Ovary (tissue), 9 donors: ENCODE measurements around the gene CCDC157. TPM values are rescaled to one million over a fixed set of nuclear protein-coding genes. Genes with fewer than 3 reads are reported as not detected.

Experiments used
- DNase-seq, 5 donors: peaks; one replicate each; pipeline ENCODE4 v3.0.0-alpha.2; 2019 to 2020
- H3K27ac ChIP-seq, 2 donors: fragments of 200-600 bp; one replicate each; pipeline versions ENCODE4 v1.5.1 to v1.8.0; 2019 to 2022
- H3K27me3 ChIP-seq: fragments of 200-600 bp; one replicate; pipeline ENCODE4 v1.8.0; 2022
- H3K36me3 ChIP-seq: fragments of 200-600 bp; sonication (generic); one replicate; pipeline ENCODE4 v1.5.1; 2019
- H3K4me1 ChIP-seq: one replicate; pipeline ENCODE4 v1.8.1; 2013; ENCODE audit warnings: mild to moderate bottlenecking, moderate library complexity; ENCODE audit not compliant: insufficient read depth
- H3K4me3 ChIP-seq: fragments of 200-600 bp; sonication (generic); one replicate; pipeline ENCODE4 v1.5.1; 2017
- H3K9me3 ChIP-seq, 2 donors: fragments of 200-600 bp in 1 of 2; sonication (generic) in 1 of 2; one replicate each; pipeline versions ENCODE4 v1.5.1 to v1.8.1; 2013 to 2019; ENCODE audit warnings: mild to moderate bottlenecking in 1 of 2, moderate library complexity in 1 of 2
- EP300 ChIP-seq: sonication (generic); formaldehyde crosslinking; IDR thresholded peaks from one replicate; pipeline ENCODE4 v1.6.1; 2017; ENCODE audit warnings: antibody characterized with exemption
- POLR2A ChIP-seq: fragments of 450-650 bp; IDR thresholded peaks from one replicate; pipeline ENCODE4 v1.6.1; 2017; ENCODE audit warnings: antibody characterized with exemption, mild to moderate bottlenecking, moderate library complexity
- WGBS, 3 donors: extraction: QIAGEN DNeasy Blood & Tissue Kit in 1 of 3; methylation state at CpG; one replicate each; pipeline versions ENCODE4 v1.1.5 to v1.1.7; 2013 to 2017; 5-methylcytosine and 5-hydroxymethylcytosine counted together
- intact Hi-C, 4 donors: fragments of 100-400 bp; cut with DNase I; formaldehyde crosslinking; loops; one replicate each; pipeline versions ENCODE4 v1.11.0 to v1.15.1; 2022 to 2023
- polyA plus RNA-seq, 2 donors: library from polyadenylated mRNA; stranded (reverse); fragments of 200-250 nt in 1 of 2; fragments of 350-450 nt in 1 of 2; fragmentation: Illumina TruSeq in 1 of 2; extraction: RNeasy Lipid Tissue Mini Kit (QIAGEN cat#74804) in 1 of 2; gene quantifications; one replicate each; pipeline ENCODE4 v1.2.3, GENCODE V29; 2013 to 2014
- total RNA-seq, 7 donors: library from RNA; depleted of rRNA in 2 of 7; stranded (reverse); fragments of >200 nt in 2 of 7; fragmentation: NEBNext Ultra II Directional in 3 of 7; extraction: Animal tissue kit (Norgen Biotek cat#: 25700) in 3 of 7; gene quantifications; one replicate each; pipeline versions ENCODE4 v1.1.0 to v1.2.4, GENCODE V29; 2016 to 2023
- TF ChIP-seq, protein P1 (sequence below), 3 donors: fragments of 450-650 bp in 2 of 3; fragments of 200-600 bp in 1 of 3; IDR thresholded peaks; one replicate each; pipeline versions ENCODE4 v1.5.1 to v1.8.0; 2016 to 2022; ENCODE audit warnings: antibody characterized with exemption in 3 of 3, mild to moderate bottlenecking in 1 of 3
- donor health status: DM: no; HTN: no; CAD: no; lungs with moderate emphysema.
- donor health status: DM: no; HTN: no; CAD: no.
- donor health status: Bipolar disorder and iron deficiency.
- donor health status: DM: yes; HTN: yes; CAD: no.
- donor health status: DM: no; HTN: no; CAD: no.
- donor health status: DM: yes; HTN: yes; CAD: no.

CCDC157 gene
- total and polyA plus RNA-seq, 9 donors: 0.60 to 28.0 (median 2.4) TPM

DNA sequence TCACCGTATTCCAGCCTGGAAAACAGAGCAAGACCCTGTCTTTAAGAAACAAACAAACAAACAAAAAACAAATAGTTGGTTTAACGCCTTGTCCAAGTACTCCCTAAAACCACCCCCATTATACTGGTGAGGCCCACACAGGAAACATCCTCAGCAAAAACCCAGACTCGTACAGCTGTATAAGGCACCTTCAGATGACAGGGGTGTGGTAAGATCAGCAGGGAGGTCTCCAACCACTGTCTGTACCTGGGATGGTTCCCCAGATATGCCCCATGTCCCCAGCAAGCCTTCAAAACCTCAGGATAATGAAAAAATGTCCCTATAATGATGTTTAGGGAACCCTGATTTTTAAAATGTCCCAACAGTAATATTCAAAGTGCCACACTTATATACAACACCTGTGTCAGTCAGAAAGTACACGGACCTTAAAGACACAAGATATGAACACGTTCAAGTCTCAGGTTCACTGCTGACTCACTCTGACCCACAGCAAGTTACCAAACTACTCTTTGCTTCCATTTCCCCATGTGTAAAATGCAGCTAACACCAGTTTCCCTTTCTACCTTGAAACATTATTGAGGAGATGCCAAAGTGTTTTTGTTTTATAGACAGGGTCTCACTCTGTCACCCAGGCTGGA, 9.4 kb upstream of the CCDC157 start:
- H3K36me3 ChIP-seq: no peaks in the 10 kb centered on the region
- H3K27me3 ChIP-seq: no peaks in the 10 kb centered on the region
- H3K4me1 ChIP-seq: peaks cover 2% of the 10 kb centered on the region
- no peak overlapping the region for H3K27ac ChIP-seq
- no peak overlapping the region for H3K4me3 ChIP-seq
- TF ChIP-seq POLR2A (no peak), EP300 (no peak)
- TF ChIP-seq, protein P1, sequence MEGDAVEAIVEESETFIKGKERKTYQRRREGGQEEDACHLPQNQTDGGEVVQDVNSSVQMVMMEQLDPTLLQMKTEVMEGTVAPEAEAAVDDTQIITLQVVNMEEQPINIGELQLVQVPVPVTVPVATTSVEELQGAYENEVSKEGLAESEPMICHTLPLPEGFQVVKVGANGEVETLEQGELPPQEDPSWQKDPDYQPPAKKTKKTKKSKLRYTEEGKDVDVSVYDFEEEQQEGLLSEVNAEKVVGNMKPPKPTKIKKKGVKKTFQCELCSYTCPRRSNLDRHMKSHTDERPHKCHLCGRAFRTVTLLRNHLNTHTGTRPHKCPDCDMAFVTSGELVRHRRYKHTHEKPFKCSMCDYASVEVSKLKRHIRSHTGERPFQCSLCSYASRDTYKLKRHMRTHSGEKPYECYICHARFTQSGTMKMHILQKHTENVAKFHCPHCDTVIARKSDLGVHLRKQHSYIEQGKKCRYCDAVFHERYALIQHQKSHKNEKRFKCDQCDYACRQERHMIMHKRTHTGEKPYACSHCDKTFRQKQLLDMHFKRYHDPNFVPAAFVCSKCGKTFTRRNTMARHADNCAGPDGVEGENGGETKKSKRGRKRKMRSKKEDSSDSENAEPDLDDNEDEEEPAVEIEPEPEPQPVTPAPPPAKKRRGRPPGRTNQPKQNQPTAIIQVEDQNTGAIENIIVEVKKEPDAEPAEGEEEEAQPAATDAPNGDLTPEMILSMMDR (IDR thresholded peaks at IDR 0.05): no peak
- DNase-seq: no peak
- no peaks in the 10 kb centered on the region for H3K9me3 ChIP-seq
- 63 to 78% (median 72%) methylated on average over 5 of the region's 5 CpGs for WGBS, 3 donors
- intact Hi-C loops: no loop called here

DNA sequence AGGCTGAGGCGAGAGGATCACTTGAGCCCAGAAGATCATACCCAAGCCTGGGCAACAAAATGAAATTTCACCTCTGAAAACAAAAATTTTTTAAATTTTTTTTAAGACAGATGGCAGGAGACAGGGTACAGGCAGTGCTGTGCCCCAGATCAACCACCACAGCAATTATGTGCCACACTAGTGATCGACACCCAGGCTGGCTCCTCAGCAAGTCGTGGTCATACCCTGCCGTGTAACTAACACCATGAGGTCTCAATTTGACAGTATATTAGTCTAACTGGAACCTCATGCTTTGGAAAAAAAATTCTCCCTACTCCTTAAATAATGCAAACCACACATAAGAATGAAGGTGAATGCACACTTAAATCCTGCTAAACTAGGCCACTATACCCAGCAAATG, 8.4 kb upstream of the CCDC157 start:
- TF ChIP-seq EP300 (no peak), POLR2A (no peak)
- TF ChIP-seq, protein P1 (IDR thresholded peaks at IDR 0.05): no peak
- 73 to 86% (median 83%) methylated on average over 4 of the region's 4 CpGs for WGBS, 3 donors
- H3K9me3 ChIP-seq: no peaks in the 10 kb centered on the region
- H3K4me1 ChIP-seq: peaks cover 2% of the 10 kb centered on the region
- H3K36me3 ChIP-seq: no peaks in the 10 kb centered on the region
- no peak overlapping the region for H3K27ac ChIP-seq
- no peak overlapping the region for H3K4me3 ChIP-seq
- intact Hi-C loops: no loop called here
- H3K27me3 ChIP-seq: no peaks in the 10 kb centered on the region
- DNase-seq: no peak

DNA sequence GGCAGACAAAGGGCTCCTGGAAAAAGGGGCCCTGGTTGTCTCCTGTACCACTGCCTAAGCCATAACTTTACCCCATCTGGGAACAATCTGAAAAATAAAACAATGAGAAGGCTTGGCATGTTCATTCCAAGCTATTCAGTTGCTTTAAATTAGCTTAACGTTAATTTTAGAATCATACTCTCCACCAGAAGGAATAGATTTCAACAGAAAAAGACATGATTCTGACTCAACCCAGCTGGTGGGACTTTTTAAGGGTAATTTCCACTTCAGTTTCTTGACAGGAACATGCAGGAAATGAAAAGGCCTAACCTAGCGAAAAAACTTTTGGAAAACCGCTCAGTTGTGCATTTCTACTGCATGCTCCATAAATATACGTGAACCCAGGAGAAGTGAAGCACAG, 8.0 kb upstream of the CCDC157 start:
- no peak for TF ChIP-seq POLR2A
- TF ChIP-seq EP300: no peak
- TF ChIP-seq, protein P1 (IDR thresholded peaks at IDR 0.05): no peak
- intact Hi-C loops: no loop called here
- H3K9me3 ChIP-seq: no peaks in the 10 kb centered on the region
- no peak for DNase-seq
- no peaks in the 10 kb centered on the region for H3K27me3 ChIP-seq
- H3K36me3 ChIP-seq: no peaks in the 10 kb centered on the region
- H3K4me3 ChIP-seq: no peak overlapping the region
- peaks cover 2% of the 10 kb centered on the region for H3K4me1 ChIP-seq
- no peak overlapping the region for H3K27ac ChIP-seq
- WGBS, 3 donors: 61 to 67% (median 62%) methylated on average over 4 of the region's 4 CpGs

DNA sequence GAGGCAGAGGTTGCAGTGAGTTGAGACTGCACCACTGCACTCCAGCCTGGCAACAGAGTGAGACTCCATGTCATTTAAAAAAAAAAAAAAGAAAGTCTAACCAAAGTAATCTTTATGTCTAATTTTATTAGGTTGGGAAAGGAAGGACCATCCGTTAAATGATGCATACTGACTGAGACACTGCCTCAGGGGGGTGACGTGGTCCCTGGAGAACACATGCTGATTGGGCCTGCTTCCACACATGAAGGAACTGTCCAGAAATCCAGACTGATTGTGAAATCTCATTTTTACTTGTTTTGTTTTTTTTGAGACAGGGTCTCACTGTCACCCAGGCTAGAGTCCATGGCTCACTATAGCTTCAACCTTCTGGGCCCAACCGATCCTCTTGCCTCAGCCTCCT, 5.6 kb upstream of the CCDC157 start:
- TF ChIP-seq, protein P1 (IDR thresholded peaks at IDR 0.05): no peak
- TF ChIP-seq EP300: no peak
- TF ChIP-seq POLR2A: no peak
- Histone ChIP-seq H3K36me3 (no peaks in the 10 kb centered on the region), H3K9me3 (no peaks in the 10 kb centered on the region), H3K27ac (no peak overlapping the region), H3K4me3 (no peak overlapping the region), H3K27me3 (no peaks in the 10 kb centered on the region), H3K4me1 (peaks cover 9% of the 10 kb centered on the region)
- DNase-seq: no peak
- WGBS, 3 donors: 84 to 90% (median 85%) methylated on average over 3 of the region's 3 CpGs
- intact Hi-C loops: no loop called here
